SHP77 (cell line): ENCODE measurements around the gene IZUMO2.
"Not testable (repeated sequence)": the region's sequence is repeated elsewhere in the genome, so short reads cannot be mapped to it uniquely, and the experiment has no call there.

Experiments used
- DNase-seq, 2 experiments: peaks; one replicate each; lab custom pipeline; 2025; lab: John Stamatoyannopoulos, UW

Gene IZUMO2

DNA sequence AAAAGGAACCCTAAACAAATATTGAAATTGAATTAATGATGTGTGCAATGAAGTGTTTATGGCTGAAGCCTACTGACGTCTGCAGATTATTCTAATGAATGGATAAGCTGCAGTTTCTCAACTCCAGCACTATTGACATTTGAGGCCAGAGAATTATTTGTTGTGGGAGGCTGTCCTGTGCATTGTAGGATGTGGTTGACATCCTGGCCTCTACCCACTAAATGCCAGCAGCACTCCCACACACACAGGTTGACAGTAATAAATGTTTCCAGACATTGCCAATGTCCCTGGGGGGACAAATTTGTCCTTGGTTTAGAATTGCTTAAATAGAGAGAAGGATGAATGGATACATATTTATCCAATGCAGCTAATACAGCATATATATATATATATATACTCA, 21.1 kb upstream of the IZUMO2 start:
- no peak for DNase-seq

DNA sequence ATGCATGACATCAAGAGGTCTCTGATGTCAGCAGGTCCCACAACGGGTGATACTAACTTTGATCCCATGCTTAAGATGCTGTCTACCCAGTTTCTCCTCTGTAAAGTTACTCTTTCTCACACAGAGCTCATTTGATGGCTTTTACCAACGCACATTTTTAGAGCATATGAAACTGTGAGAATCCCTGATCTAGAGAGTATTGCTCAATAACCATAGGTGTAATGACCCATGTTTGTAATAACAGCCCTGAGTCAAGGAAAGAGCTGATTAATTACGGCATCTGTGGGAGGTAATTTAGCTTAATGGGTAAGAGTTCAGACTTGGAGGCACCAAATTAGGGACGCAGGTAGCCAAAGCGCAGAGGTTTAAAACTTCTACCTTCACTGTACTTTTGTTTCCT, 18.0 kb upstream of the IZUMO2 start:
- DNase-seq: no peak

DNA sequence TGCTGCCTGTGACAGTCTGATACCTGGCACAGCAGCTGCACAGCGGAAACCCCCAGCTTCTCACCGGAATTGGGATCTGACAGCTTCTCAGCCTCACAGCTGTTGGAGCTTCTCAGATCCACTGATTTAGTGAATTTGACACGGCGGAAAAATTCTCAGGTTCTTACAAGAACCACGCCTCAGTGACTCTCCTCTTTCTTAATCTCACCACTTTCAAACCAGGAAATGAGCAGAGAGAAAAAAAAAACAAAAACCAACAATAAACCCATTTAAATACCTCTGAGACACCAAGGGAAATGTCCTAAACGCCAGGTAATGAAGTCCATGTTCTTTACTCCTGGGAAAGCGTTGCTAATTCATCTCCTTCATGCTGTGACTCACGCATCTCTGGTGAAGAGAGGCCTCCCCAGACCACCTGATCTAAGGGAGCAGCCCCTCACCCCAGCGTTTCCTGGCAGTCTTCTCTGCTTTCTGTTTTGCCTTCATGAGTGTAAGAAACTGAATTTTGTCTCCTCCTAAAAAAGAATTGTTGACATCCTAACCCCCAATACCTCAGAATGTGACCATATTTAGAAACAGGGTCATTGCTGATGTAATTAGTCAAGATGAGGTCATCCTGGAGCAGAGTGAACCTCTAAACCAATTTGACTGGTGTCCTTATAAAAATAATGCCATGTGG, 15.9 kb upstream of the IZUMO2 start:
- peak in 1 of 2 experiments; percentile 21 for DNase-seq

DNA sequence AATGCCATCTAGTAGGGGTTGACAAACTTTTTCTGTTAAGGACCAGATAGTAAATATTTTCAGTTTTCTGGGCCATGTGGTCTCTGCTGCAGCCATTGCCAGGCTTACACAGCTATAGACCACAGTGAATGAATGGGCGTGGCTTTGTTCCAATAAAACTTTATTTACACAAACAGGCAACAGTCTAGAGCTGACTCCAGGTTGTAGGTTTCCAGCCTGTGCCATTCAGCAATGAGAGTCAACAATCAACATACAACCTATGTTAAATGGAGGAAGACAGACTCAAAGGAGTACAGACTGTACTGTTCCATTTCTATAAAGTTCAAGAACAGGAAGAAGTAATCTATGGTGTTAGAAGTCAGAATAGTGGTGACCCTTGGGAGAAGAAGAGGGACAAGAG, 15.2 kb upstream of the IZUMO2 start:
- DNase-seq: peak; percentile 37 to 41

DNA sequence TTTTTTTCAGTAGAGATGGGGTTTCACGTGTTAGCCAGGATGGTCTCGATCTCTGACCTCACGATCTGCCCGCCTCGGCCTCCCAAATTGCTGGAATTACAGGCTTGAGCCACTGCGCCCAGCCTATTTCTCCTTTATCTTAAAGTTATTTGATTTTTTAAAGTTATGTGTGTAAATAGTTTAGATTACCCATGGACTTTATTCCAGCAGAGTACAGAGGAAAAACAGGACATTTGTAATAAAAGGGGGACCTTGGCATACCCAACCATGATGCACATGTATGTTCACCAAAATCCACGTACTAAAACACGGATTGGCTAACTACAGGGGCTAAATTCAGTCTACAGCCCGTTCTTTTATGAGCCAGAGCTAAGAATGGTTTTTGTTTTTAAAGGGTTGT, 13.7 kb upstream of the IZUMO2 start:
- DNase-seq: no peak

DNA sequence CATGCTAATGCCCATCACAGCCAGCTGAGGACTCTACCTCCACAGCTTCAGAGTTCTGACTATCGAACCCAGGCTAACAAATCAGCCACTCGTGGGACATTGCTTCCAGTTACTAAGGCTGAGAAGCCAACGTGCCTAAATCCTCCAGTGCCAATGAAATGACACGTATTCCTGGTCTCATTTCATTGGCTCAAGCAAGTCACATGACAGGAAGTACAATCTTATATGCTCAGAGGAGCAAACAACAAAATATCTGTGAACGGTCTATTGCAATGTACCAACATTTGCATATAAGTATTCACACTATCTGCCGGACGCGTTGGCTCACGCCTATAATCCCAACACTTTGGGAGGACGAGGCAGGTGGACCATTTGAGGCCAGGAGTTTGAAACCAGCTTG, 12.8 kb upstream of the IZUMO2 start:
- DNase-seq: no peak

DNA sequence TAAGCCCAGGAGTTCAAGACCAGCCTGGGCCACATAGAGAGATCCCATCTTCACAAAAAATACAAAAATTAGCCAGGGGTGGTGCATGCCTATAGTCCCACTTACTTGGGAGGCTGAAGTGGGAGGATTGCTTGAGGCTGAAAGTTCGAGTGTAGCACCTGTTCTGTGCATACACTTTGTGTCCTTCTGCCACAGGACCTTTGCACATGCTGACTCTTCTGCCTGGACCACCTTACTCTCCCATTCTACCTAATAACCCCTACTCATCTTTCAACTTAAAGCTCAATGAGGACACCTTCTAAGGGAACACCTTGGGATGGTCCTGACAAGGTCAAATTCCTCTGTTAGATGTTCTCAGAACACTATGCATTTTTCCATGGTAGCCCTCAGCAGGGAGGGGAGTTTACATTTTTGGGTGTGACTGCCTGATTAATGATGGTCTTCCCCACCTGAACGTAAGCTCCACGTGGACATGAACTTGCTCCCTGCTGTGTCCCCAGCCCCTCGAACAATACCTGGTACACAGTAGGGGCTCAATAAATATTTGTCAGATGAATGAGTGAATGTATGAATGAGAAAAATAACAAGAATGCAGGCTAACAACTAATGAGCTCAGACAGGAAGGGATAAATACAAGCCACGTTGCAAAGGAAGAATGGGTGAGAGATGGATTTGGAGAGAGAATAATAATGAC, 11.2 kb upstream of the IZUMO2 start:
- no peak for DNase-seq

DNA sequence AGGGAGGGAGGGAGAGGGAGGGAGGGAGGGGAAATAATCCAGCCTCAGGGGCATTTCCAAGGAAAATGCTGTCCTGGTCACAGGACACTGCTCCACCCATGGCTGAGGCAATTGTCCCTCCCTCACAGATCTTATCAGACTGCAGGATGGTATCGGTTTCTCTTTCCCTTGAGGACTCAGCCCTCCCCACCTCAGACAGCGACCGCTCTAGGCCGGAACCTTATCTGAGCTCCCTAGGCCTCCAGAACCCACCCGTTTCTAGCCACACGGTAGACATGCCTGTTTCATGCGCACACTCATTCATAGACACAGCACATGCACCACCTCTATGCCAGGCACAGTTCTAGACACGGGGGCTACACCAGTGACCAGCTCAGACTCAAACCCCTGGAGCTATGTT, 10.0 kb upstream of the IZUMO2 start:
- DNase-seq: no peak

DNA sequence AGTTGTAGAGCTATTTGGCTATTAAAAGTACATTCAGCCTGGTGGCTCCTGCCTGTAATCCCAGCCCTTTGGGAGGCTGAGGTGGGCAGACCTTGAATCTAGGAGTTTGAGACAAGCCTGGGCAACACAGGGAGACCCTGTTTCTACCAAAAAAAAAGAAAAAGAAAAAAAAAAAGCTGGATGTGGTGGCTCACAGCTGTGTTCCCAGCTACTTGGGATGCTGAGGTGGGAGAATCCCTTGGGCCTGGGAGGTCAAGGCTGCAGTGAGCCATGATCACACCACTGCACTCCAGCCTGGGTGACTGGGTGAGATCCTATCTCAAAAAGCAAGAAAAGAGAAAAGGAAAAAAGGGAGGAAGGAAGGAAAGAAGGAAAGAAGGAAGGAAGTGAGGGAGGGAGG, 9.6 kb upstream of the IZUMO2 start:
- DNase-seq: no peak

DNA sequence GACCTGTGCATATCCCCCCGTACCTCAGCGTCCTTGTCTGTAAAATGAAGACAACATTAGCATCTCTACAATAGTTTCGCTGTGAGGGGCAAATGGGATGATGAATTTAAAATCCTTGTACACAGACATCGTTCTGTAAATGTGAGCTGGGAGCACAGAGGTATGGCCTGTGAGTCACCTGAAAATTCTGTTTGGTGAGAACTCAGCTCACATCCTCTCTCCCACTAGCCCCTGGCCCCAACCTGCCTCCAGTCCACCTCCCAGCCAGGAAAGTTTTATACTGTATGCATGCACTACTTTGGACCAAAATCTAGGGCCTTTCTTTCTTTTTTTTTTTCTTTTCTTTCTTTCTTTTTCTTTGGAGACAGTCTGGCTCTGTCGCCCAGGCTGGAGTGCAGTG, 8.7 kb upstream of the IZUMO2 start:
- no peak for DNase-seq

DNA sequence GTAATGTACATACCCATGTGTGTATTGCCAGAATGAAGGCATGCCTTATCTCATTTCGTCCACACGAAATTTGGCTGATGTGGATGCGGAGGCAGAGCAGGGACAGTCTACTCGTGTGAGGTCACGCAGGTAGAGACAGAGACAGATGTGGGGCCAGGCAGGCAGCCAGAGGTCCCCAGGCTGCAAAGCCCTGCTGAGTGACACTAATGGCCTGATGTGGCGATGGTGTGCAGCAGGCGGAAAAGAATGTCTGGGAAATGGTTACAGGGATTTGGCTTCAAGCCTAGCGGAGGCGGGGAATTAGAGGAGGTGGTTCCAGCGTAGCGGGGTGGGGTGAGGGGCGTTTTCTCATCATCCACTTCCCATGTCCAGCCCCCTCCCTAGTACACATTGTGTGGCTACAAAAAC, 4.2 kb upstream of the IZUMO2 start:
- DNase-seq: peak in 1 of 2 experiments; percentile 47

DNA sequence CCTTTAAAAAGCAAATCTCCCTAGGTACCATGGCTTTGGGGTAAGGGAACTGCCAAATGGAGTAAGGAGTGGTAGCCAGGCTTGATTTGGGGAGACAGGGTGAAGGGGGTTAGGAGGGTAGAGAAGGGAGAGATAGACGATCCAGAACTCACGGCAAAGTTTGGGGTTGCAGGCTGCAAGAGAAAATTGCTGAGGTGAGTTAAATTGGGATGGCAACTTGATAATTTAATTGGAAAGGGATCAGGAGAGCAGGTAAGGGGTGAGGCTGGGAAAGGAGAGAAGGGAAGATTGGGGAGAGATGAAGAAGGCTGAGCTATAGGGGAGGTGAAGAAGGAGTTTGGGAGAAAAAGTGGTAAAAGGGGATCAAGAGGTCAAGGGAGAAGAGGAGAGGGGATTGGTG, 4.0 kb downstream of the IZUMO2 start:
- DNase-seq: no peak

DNA sequence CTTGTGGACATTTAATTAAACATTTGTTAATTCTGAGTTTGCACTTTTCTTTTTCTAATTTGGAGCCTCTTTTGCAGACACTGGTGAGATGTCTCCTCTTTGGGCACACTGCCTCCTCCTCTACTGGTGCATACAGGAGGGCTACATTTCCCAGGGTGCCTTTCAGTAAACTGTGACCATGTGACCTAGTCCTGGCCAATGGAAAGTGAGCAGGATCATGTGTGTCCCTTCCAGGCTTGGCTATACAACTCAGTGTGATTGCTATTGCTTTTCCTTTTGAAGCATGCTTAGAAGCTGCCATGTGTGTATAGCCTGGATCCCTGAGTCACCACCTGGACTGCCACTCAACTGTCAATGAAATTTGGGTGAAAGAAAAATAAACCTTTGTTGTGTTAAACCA, 4.5 kb downstream of the IZUMO2 start:
- DNase-seq: no peak

DNA sequence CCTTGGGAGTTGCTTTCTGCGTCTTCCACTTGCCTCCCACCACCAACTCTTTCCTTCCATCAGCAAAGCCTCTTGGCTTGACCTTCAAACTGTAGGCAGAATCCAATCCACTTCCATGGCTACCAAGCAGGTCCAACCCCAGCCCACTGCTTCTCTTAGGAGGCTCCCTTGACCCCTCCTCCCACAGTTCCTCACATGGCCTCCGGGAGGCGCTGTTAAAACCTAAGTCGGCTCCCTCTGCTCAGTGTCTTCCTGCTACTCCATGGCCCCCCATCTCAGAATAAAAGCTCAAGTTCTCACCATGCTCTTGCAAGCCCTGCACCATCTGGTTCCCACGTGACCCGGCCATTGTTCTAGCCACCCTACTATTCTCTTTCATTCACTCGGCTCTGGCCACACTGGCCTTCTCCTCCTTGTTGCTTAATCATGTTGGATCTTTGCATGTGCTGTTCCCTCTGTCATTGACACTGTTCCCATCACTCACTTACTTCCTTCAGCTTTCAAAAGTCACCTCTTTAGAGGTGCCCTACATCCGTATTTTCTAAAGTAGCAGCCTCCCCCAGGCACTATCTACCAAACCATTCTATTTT, 7.5 kb downstream of the IZUMO2 start:
- no peak for DNase-seq

DNA sequence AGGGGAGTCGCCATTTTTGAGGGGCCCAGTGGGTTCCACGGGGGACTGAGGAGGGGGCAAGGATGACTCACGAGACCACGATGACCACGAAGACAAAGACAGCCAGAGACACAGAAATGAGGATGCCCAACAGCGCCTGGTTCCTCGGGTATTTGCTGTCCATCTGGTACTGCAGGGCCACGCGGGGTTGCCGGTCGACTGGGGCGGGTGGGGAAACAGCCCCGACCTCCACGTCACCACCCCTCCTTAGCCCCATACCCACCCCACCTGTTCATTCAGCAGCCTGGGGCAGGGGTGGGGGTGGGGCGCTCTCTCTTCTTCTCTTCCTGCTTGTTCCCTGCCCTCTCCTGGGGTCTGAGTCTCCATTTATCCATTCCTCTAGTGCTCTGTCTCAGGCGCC, 8.6 kb downstream of the IZUMO2 start:
- no peak for DNase-seq

DNA sequence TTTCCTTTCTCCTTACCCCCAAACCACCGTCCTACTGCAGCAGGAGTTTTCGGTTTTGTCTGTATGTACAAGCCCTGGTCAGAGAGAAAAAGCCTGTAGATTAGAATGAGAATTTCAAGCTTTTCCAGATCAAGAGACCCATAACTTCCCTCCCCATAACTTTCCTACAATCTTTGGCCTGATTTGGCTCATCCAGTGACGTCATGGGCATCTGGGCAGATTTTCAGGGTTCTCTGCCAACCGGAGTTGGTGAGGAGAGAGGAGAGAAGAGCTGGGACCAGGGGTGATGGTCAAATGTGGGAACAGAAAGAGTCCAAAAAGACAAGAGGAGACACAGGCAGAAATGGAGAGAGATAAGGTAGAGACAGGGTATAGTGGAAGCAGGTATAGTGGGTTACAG, 10.5 kb downstream of the IZUMO2 start:
- DNase-seq: no peak

DNA sequence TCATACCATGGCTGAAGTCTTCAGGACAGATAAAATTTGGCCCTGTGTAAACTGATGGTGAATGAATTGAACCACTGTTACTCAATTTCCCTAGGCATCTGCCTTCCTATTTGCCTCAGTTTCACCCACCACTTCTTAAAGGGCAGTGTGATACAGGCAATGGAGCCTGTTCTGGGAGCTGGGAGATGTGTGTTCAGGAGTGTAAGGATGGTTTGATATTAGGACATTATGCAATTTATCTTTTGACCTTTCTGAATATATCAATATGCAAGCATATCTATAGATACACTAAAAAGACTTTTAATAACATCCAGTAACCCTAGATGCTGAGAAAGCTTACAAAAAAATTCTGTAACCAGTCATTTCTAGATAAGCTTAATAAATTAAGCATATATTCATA, 14.6 kb downstream of the IZUMO2 start:
- DNase-seq: no peak

DNA sequence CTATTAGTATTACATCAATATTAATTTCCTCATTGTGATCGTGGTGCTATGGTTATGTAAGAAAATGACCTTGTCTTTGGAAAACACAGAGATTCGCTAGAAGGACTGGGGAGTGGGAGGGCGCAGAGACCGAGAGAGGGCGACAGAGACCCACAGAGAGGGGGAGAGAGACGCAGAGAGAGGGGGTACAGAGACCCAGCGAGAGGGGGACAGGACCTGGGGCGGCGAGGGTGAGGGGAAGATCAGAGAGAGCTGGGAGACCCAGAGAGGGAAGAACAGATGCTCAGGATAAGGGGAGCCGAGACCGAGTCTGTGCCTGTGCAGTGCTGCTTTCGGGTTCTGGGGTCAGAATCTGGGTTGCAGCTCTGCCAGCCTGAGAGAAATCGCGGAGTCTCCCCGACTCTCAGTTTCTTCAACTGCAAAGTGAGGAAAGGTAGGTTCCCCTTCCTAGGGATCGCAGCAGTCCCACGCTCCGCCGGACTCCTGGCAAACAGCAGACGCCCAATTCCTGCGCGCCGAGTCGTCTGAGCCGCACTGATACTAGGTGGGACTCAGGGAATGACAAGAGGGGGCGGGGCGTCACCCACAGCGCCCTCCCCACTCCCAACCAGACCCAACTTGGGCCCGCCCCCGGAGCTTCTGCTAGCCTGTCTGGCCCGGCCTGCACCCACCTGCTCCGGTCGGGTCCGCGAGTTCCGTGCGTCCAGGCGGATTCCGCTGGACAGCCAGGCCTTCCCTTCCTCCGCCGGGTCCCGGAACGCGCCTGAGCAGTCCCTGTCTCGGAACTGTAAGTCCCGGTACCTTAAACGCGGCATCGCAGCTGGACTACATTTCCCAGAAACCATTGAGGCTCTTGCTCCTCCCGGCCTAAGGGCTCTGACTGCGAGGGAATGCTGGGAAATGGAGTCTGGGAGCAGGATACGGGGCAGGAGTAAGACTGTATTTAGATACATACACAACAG, 15.3 kb downstream of the IZUMO2 start:
- DNase-seq: peak; percentile 97 to 98

DNA sequence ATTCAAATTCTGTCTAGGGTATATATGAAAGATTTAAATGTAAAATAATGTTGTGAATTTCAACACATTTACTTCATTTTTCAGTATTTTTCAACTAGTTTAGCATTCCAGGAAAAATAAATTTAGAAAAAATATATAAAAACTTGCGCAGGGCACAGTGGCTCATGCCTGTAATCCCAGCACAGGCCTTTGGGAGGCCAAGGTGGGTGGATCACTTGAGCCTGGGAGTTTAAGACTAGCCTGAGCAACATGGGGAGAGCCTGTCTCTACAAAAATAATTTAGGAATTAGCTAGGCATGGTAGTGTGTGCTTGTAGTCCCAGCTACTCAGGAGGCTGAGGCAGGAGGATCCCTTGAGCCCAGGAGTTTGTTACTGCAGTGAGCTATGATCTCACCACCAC, 21.2 kb downstream of the IZUMO2 start:
- not testable (repeated sequence) for DNase-seq

DNA sequence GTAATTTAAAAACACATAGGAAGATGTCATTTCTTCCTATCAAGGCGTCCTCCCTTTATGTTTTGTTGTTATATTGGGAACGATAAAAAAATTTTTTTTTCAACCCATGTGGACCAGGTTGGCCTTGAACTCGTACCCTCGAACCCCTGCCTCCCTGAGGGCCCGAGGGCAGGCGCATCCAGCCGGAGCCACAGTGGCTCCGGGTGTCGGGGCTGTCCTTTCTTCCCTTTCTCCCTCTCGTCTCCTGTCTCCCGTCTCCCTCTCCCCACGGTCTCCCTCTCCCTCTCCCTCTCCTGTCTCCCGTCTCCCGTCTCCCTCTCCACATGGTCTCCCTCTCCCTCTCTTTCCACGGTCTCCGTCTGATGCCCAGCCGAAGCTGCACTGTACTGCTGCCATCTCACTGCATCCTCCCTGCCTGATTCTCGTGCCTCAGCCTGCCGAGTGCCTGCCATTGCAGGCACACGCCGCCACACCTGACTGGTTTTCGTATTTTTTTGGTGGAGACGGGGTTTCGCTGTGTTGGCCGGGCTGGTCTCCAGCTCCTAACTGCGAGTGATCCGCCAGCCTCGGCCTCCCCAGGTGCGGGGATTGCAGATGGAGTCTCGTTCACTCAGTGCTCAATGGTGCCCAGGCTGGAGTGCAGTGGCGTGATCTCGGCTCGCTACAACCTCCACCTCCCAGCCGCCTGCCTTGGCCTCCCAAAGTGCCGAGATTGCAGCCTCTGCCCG, 22.8 kb downstream of the IZUMO2 start:
- DNase-seq: not testable (repeated sequence)

DNA sequence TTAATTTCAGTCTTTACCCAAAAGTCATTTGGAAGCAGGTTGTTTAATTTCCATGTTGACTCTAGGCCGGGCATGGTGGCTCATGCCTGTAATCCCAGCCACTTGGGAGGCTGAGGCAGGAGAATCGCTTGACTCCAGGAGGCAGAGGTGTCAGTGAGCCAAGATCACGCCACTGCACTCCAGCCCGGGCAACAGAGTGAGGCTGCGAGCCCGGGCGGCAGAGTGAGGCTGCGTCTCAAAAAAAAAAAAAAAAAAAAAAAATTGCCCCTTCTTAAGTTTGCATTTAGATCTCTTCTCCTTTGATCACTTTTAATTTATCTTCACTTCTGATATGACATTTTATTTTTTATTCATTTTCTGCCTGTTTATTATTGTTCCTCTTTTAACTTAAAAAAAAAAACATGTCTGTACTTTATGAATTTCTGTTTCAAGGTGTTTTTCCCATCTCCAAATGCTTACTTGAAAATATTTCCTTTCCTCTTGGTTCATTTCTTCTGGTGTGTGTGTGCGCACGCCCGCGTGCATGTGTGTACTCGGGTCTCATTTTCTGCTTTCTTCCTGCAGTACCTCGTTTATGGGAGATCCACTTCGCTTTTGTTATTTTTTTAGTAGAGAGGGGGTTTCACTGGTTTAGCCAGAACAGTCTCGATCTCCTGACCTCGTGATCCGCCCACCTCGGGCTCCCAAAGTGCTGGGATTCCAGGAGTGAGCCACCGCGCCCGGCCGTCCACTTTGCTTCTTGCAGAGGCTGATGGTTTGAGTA, 26.3 kb downstream of the IZUMO2 start:
- DNase-seq: not testable (repeated sequence)
